ENCODE data around the gene MSH5. TPM values are rescaled to one million over a fixed set of nuclear protein-coding genes. Genes with fewer than 3 reads are reported as not detected.

The MSH5 gene
- total and polyA plus RNA-seq, 2 of the 13 experiments (the other 11 are each of a cell fraction or from before 2014, with no cell fraction given): 10.2 to 38.7 TPM

GRCh38 chr6:31795616-31796298 lies 56.0 kb downstream of the MSH5 start, which contains the start of gene VARS1 (continued):
- TF ChIP-seq ZSCAN5A (CRISPR knock-in tag; IDR thresholded peaks at IDR 0.05; ENCODE audit: borderline replicate concordance) (no peak), ZNF766 (CRISPR knock-in tag; IDR thresholded peaks at IDR 0.05; ENCODE audit: borderline replicate concordance) (no peak; the same call in 1 of the 2 replicates), MYNN (CRISPR knock-in tag; IDR thresholded peaks at IDR 0.05; ENCODE audit: low read depth) (no peak), ZFP62 (CRISPR knock-in tag; IDR thresholded peaks at IDR 0.05) (no peak), ZNF142 (CRISPR knock-in tag; IDR thresholded peaks at IDR 0.05) (peak; percentile 94), ZNF546 (CRISPR knock-in tag; conservative IDR thresholded peaks at IDR 0.05) (0 out of 2 replicates have a peak, but pooled peaks have one; percentile 39), HOXA7 (CRISPR knock-in tag; IDR thresholded peaks at IDR 0.05) (no peak), PREB (CRISPR knock-in tag; IDR thresholded peaks at IDR 0.05) (0 out of 2 replicates have a peak, but pooled peaks have one; percentile 32), ISL2 (CRISPR knock-in tag; IDR thresholded peaks at IDR 0.05) (peak; percentile 51; the same call in 1 of the 2 replicates), PPARG (CRISPR knock-in tag; conservative IDR thresholded peaks at IDR 0.05) (peak; percentile 33; the same call in 1 of the 2 replicates), DBP (CRISPR knock-in tag; IDR thresholded peaks at IDR 0.05; ENCODE audit: not compliant biosample characterization) (no peak), ONECUT2 (CRISPR knock-in tag; IDR thresholded peaks at IDR 0.05) (no peak), MNT (IDR thresholded peaks at IDR 0.05) (peak; percentile 81), HNRNPUL1 (IDR thresholded peaks at IDR 0.05; ENCODE audit: low read depth, low read length) (no peak), ZNF619 (CRISPR knock-in tag; IDR thresholded peaks at IDR 0.05) (peak; percentile 60; the same call in 1 of the 2 replicates), ZNF253 (CRISPR knock-in tag; IDR thresholded peaks at IDR 0.05; ENCODE audit: borderline replicate concordance) (no peak), THAP11 (CRISPR knock-in tag; IDR thresholded peaks at IDR 0.05) (peak; percentile 81), SRF (IDR thresholded peaks at IDR 0.05; ENCODE audit: low read depth, low read length) (no peak), ELF1 (CRISPR knock-in tag; IDR thresholded peaks at IDR 0.05) (peak; percentile 65)

Measured in HepG2 (cell line).